Chondrocyte (in vitro differentiated cells): ENCODE results near the gene TRAPPC6A. TPM values are rescaled to one million over a fixed set of nuclear protein-coding genes. Genes with fewer than 3 reads are reported as not detected.

Source experiments
- DNase-seq: peaks from one replicate; pipeline ENCODE4 v3.0.0; 2021; ENCODE audit warnings: mixed read lengths, low spot score
- H3K27ac Mint-ChIP-seq: one replicate; pipeline ENCODE4 v1.8.0; 2021; ENCODE audit warnings: mild to moderate bottlenecking, moderate library complexity, mixed read lengths; ENCODE audit not compliant: unreplicated experiment
- H3K27me3 Mint-ChIP-seq: 2 replicates; pipeline ENCODE4 v1.8.0; 2021; ENCODE audit warnings: low read depth, mixed read lengths
- H3K36me3 Mint-ChIP-seq: 2 replicates; pipeline ENCODE4 v1.8.0; 2021; ENCODE audit warnings: low read depth, mixed read lengths
- H3K4me1 Mint-ChIP-seq: 2 replicates; pipeline ENCODE4 v1.8.0; 2021; ENCODE audit warnings: low read depth, mild to moderate bottlenecking, mixed read lengths
- H3K4me3 Mint-ChIP-seq: one replicate; pipeline ENCODE4 v1.8.0; 2021; ENCODE audit warnings: mild to moderate bottlenecking, moderate library complexity, mixed read lengths; ENCODE audit not compliant: unreplicated experiment
- H3K9me3 Mint-ChIP-seq: 2 replicates; pipeline ENCODE4 v1.8.0; 2021; ENCODE audit warnings: low read depth, mixed read lengths
- total RNA-seq: library from RNA; stranded (reverse); gene quantifications from 3 replicates; pipeline ENCODE4 v1.2.1, GENCODE V29; 2021
- TF ChIP-seq, protein P1 (sequence below): fragments of 200-600 bp; sonication (generic); IDR thresholded peaks from 2 replicates; pipeline ENCODE4 v1.5.0; 2021; ENCODE audit warnings: antibody characterized with exemption, mild to moderate bottlenecking, moderate library complexity

Gene TRAPPC6A
- total RNA-seq, 1 donor from 2014 or later: 12.7 TPM

DNA sequence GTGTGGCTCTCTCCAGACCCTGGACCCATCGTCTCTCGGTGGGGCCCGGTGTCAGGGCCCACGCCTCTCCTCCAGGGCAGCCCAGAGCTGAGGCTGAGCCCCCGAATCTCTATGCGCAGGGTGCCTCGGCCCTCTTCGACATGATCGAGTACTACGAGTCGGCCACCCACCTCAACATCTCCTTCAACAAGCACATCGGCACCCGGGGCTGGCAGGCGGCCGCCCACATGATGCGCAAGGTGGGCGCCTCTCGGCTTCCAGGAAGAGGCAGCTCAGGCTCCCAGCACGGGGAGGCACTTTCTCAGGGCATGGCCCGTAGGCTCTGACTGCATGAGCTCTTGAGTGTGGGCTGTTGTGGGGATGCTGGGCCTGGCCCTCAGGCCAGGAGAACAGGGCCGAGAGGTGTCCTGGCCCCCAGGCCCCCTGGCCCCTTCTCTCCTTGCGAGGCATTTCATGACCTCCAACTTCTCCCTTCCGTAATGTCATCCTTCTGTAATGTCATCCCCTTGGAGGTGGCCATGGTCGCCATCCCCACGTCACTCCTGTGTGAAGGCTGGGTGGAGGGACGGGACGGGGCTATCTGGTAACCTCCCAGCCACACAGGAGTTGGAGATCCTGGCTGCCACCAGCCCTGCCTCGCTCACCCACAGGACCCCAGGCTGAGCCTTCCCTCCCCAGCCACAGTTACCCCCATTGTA is 36.7 kb downstream of the TRAPPC6A start:
- Mint-ChIP-seq H3K4me1 (peaks cover 7% of the 10 kb centered on the region), H3K27me3 (no peaks in the 10 kb centered on the region), H3K27ac (no peak overlapping the region), H3K36me3 (peaks cover 7% of the 10 kb centered on the region), H3K4me3 (no peak overlapping the region), H3K9me3 (no peaks in the 10 kb centered on the region)
- DNase-seq: peak; percentile 81
- TF ChIP-seq, protein P1, sequence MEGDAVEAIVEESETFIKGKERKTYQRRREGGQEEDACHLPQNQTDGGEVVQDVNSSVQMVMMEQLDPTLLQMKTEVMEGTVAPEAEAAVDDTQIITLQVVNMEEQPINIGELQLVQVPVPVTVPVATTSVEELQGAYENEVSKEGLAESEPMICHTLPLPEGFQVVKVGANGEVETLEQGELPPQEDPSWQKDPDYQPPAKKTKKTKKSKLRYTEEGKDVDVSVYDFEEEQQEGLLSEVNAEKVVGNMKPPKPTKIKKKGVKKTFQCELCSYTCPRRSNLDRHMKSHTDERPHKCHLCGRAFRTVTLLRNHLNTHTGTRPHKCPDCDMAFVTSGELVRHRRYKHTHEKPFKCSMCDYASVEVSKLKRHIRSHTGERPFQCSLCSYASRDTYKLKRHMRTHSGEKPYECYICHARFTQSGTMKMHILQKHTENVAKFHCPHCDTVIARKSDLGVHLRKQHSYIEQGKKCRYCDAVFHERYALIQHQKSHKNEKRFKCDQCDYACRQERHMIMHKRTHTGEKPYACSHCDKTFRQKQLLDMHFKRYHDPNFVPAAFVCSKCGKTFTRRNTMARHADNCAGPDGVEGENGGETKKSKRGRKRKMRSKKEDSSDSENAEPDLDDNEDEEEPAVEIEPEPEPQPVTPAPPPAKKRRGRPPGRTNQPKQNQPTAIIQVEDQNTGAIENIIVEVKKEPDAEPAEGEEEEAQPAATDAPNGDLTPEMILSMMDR: no peak

DNA sequence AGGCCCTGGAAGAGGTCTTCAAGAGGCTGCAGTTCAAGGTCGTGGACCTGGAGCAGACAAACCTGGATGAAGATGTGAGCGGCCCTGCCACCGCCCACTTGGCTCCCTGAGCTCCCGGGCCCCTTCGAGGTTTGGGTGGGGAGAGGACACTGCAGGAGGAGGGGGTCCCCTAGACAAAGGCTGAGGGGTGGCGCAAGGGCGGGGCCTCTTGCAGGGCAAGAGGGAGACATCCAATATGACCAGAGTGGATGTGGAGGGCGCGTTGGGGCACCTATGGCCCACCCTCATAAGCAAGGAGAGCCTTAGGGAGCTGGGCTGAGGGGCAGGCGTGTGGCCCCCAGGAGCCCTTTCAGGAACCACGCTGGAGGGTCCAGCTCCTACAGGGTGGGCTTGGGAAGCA is 37.5 kb downstream of the TRAPPC6A start:
- no peaks in the 10 kb centered on the region for H3K9me3 Mint-ChIP-seq
- no peaks in the 10 kb centered on the region for H3K27me3 Mint-ChIP-seq
- no peak overlapping the region for H3K4me3 Mint-ChIP-seq
- H3K27ac Mint-ChIP-seq: no peak overlapping the region
- H3K36me3 Mint-ChIP-seq: peaks cover 7% of the 10 kb centered on the region
- peaks cover 7% of the 10 kb centered on the region for H3K4me1 Mint-ChIP-seq
- TF ChIP-seq, protein P1: no peak
- peak; percentile 75 for DNase-seq

DNA sequence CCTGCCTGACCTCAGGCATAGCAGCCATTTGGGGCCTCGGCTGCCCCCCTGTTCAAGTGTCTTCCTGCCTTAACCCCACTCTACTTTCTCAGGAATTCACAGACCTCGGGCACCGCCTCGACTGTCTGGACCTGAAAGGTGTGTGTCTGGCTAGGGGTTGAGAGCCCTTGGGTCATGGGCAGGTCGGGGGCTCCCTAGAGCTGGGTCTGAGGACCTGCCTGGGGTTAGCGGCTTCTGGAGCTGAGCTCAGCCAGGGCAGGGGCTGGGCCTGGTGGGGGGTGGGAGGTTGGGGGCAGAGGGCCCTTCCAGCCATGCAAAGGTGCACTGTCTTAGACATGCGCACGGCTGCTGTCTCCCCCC is 37.9 kb downstream of the TRAPPC6A start:
- TF ChIP-seq, protein P1: no peak
- peaks cover 7% of the 10 kb centered on the region for H3K4me1 Mint-ChIP-seq
- no peak overlapping the region for H3K4me3 Mint-ChIP-seq
- no peaks in the 10 kb centered on the region for H3K9me3 Mint-ChIP-seq
- peaks cover 7% of the 10 kb centered on the region for H3K36me3 Mint-ChIP-seq
- H3K27ac Mint-ChIP-seq: no peak overlapping the region
- DNase-seq: no peak
- H3K27me3 Mint-ChIP-seq: no peaks in the 10 kb centered on the region

DNA sequence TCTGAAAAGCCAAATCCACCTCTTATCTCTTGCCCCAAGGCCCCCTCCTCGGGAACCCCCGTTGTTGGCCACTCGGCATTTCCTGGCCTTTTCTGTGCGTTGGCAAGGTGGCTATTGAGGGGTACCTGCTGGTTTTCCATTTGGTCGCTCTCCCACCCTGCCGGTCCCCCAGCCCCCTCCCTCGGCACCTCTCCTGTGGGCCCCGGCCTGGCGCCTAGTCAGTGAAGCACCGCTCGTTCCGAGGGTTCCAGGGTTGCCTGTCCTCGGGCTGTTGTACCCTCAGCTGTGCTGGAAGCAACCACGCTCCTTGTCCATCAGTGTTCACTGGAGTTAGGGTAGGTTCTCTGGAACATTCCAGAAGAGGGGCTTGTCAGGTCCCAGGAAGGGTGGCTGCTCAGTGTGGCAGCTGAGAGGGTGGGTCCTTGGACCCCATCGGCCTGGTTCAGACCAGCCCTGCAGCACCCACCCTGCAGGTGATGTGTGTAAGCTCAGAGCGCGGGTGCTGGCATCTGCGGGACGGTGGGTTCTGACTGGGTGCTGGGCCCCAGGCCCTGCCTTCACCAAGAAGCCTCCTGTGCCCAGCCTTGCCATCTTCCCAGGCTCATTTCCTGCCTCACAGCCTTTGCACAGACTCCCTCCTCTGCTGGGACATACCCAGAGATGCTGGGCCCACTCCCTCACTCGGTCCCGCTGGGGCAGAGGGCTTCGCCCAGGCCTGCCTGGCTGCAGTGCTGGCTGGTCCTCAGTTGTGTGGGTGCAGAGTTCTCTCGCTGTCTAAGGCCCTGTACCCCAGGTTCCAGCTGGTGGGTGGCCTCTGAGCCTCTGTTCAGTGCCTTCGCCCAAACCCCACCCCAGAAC is 38.5 kb downstream of the TRAPPC6A start:
- Mint-ChIP-seq H3K4me3 (no peak overlapping the region), H3K9me3 (no peaks in the 10 kb centered on the region), H3K36me3 (peaks cover 7% of the 10 kb centered on the region), H3K27me3 (no peaks in the 10 kb centered on the region), H3K27ac (no peak overlapping the region), H3K4me1 (peaks cover 7% of the 10 kb centered on the region)
- TF ChIP-seq, protein P1: no peak
- no peak for DNase-seq

DNA sequence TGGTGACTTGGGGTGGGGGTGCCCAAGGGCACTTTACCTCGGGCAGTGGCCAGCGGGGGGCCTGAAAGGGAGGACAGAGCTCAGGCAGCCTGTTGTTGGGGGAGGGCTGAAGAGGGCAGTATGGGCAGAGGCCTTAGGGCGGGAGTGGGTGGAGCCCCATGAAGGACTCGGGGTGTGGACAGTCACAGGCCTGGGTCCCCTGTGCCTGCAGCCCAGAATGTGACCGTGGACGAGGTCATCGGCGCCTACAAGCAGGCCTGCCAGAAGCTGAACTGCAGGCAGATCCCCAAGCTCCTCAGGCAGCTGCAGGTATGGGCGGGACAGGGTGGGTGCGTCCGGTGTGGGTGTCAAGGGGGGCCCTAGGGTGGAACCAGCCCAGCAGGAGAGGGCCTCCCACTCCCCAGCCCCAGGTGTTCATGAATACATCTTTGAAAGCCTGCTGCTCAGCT is 39.7 kb downstream of the TRAPPC6A start:
- no peak for DNase-seq
- Mint-ChIP-seq H3K27me3 (no peaks in the 10 kb centered on the region), H3K9me3 (no peaks in the 10 kb centered on the region), H3K27ac (peak overlapping the region; percentile 4), H3K36me3 (peaks cover 7% of the 10 kb centered on the region), H3K4me1 (peaks cover 7% of the 10 kb centered on the region), H3K4me3 (no peak overlapping the region)
- TF ChIP-seq, protein P1: no peak
